ENCODE results near the gene APH1A. TPM values are rescaled to one million over a fixed set of nuclear protein-coding genes. Genes with fewer than 3 reads are reported as not detected.

APH1A gene
- total and polyA plus RNA-seq, 2 of the 13 experiments (the other 11 are each of a cell fraction or from before 2014, with no cell fraction given): 114 to 130 TPM

GRCh38 chr1:150268705-150269403 is at the start of gene APH1A (continued):
- TF ChIP-seq CTCF (CRISPR knock-in tag; IDR thresholded peaks at IDR 0.05): peak; percentile 23; the same call in 1 of the 2 replicates
- no peak for TF ChIP-seq THYN1 (CRISPR knock-in tag; IDR thresholded peaks at IDR 0.05; ENCODE audit: borderline replicate concordance, low read depth)
- no peak for TF ChIP-seq ZNF75D (CRISPR knock-in tag; IDR thresholded peaks at IDR 0.05; ENCODE audit: borderline replicate concordance)
- TF ChIP-seq ZNF224 (CRISPR knock-in tag; IDR thresholded peaks at IDR 0.05): no peak
- no peak for TF ChIP-seq ZFYVE20 (CRISPR knock-in tag; IDR thresholded peaks at IDR 0.05; ENCODE audit: borderline replicate concordance, low read depth)
- TF ChIP-seq ZNF350 (CRISPR knock-in tag; IDR thresholded peaks at IDR 0.05; ENCODE audit: borderline replicate concordance, low read depth): peak; percentile 78
- peak; percentile 73; the same call in 1 of the 2 replicates for TF ChIP-seq ZMYM4 (CRISPR knock-in tag; IDR thresholded peaks at IDR 0.05)
- TF ChIP-seq ZNF512 (CRISPR knock-in tag; IDR thresholded peaks at IDR 0.05): no peak
- TF ChIP-seq KDM5B (CRISPR knock-in tag; IDR thresholded peaks at IDR 0.05; ENCODE audit: borderline replicate concordance): peak; percentile 84; the same call in 1 of the 2 replicates
- TF ChIP-seq ZNF792 (CRISPR knock-in tag; IDR thresholded peaks at IDR 0.05): no peak
- TF ChIP-seq ZNF780A (CRISPR knock-in tag; IDR thresholded peaks at IDR 0.05): no peak
- no peak for TF ChIP-seq E2F2 (CRISPR knock-in tag; IDR thresholded peaks at IDR 0.05; ENCODE audit: borderline replicate concordance)
- TF ChIP-seq PLSCR1 (CRISPR knock-in tag; IDR thresholded peaks at IDR 0.05; ENCODE audit: borderline replicate concordance): no peak
- TF ChIP-seq TARDBP (CRISPR knock-in tag; IDR thresholded peaks at IDR 0.05): no peak
- no peak for TF ChIP-seq BRCA1 (CRISPR knock-in tag; IDR thresholded peaks at IDR 0.05)

All from HepG2 (cell line).